Mesenchymal stem cell (in vitro differentiated cells and primary cell): ENCODE measurements around the gene PHF1.

Experiments used
- DNase-seq: peaks from one replicate; pipeline ENCODE4 v3.0.0-alpha.2; 2013
- H2AFZ ChIP-seq: one replicate; pipeline ENCODE4 v1.6.1; 2013; ENCODE audit warnings: low read depth, mild to moderate bottlenecking, control low read depth, inconsistent platforms, low read length, moderate library complexity
- H2AK5ac ChIP-seq: 2 replicates; pipeline ENCODE4 v1.6.1; 2013; ENCODE audit warnings: low read length, moderate library complexity, mild to moderate bottlenecking, inconsistent platforms; ENCODE audit not compliant: severe bottlenecking
- H2BK120ac ChIP-seq: one replicate; pipeline ENCODE4 v1.6.1; 2013; ENCODE audit warnings: low read depth, mild to moderate bottlenecking, inconsistent platforms, low read length, moderate library complexity
- H2BK12ac ChIP-seq, 2 experiments: one replicate each; pipeline ENCODE4 v1.6.1; 2013; ENCODE audit warnings: inconsistent platforms in 2 of 2, low read length in 2 of 2, mild to moderate bottlenecking in 2 of 2, moderate library complexity in 2 of 2, control low read depth in 1 of 2
- H2BK15ac ChIP-seq: one replicate; pipeline ENCODE4 v1.6.1; 2013; ENCODE audit warnings: mild to moderate bottlenecking, low read depth, inconsistent platforms; ENCODE audit not compliant: poor library complexity, severe bottlenecking
- H2BK5ac ChIP-seq: 2 replicates; pipeline ENCODE4 v1.6.1; 2013; ENCODE audit warnings: low read depth, mild to moderate bottlenecking, low read length, control low read depth, inconsistent platforms; ENCODE audit not compliant: poor library complexity, severe bottlenecking
- H3K14ac ChIP-seq, 2 experiments: one replicate each; pipeline ENCODE4 v1.6.1; 2013; ENCODE audit warnings: inconsistent platforms in 2 of 2, low read length in 2 of 2, control low read depth in 1 of 2, mild to moderate bottlenecking in 1 of 2, moderate library complexity in 1 of 2
- H3K18ac ChIP-seq, 2 experiments: one replicate each; pipeline ENCODE4 v1.6.1; 2013; ENCODE audit warnings: inconsistent platforms in 2 of 2, low read length in 2 of 2, control low read depth in 1 of 2, low read depth in 1 of 2, mild to moderate bottlenecking in 1 of 2
- H3K23ac ChIP-seq, 2 experiments: one replicate each; pipeline ENCODE4 v1.6.1; 2013; ENCODE audit warnings: inconsistent platforms in 2 of 2, low read length in 2 of 2, mild to moderate bottlenecking in 2 of 2, moderate library complexity in 2 of 2, control low read depth in 1 of 2
- H3K27ac ChIP-seq: 2 replicates; pipeline ENCODE4 v1.5.1; 2013; ENCODE audit warnings: mild to moderate bottlenecking, moderate library complexity, low read length, control low read depth, inconsistent platforms; ENCODE audit not compliant: poor library complexity, severe bottlenecking
- H3K27me3 ChIP-seq, 2 experiments: 2 replicates each; pipeline versions ENCODE4 v1.6.1 to v1.7.0; 2013; ENCODE audit warnings: low read length in 2 of 2, mild to moderate bottlenecking in 2 of 2, moderate library complexity in 2 of 2, control low read depth in 1 of 2, inconsistent platforms in 1 of 2; ENCODE audit not compliant: control insufficient read depth in 1 of 2, insufficient read depth in 1 of 2
- H3K36me3 ChIP-seq, 2 experiments: 2 replicates each; pipeline versions ENCODE4 v1.6.1 to v1.7.0; 2013; ENCODE audit warnings: low read length in 2 of 2, control low read depth in 1 of 2, inconsistent platforms in 1 of 2, low read depth in 1 of 2, mild to moderate bottlenecking in 1 of 2; ENCODE audit not compliant: insufficient read depth in 2 of 2, control insufficient read depth in 1 of 2
- H3K4ac ChIP-seq, 2 experiments: one replicate each; pipeline ENCODE4 v1.6.1; 2013; ENCODE audit warnings: inconsistent platforms in 2 of 2, low read length in 2 of 2, mild to moderate bottlenecking in 2 of 2, moderate library complexity in 2 of 2, control low read depth in 1 of 2, low read depth in 1 of 2
- H3K4me1 ChIP-seq: 2 replicates; pipeline ENCODE4 v1.6.1; 2013; ENCODE audit warnings: low read depth, low read length, control low read depth; ENCODE audit not compliant: control insufficient read depth, insufficient read depth
- H3K4me2 ChIP-seq: 2 replicates; pipeline ENCODE4 v1.6.1; 2013; ENCODE audit warnings: low read length, mild to moderate bottlenecking, inconsistent platforms; ENCODE audit not compliant: poor library complexity, severe bottlenecking
- H3K4me3 ChIP-seq, 2 experiments: 2 replicates each; pipeline versions ENCODE4 v1.5.1 to v1.7.0; 2013; ENCODE audit warnings: low read length in 2 of 2, mild to moderate bottlenecking in 2 of 2, control low read depth in 1 of 2, low read depth in 1 of 2; ENCODE audit not compliant: insufficient read depth in 1 of 2
- H3K79me1 ChIP-seq: replicated peaks from 2 replicates; pipeline ENCODE4 v1.6.1; 2013; ENCODE audit warnings: mild to moderate bottlenecking, control low read depth, low read length, inconsistent platforms; ENCODE audit not compliant: poor library complexity, severe bottlenecking
- H3K9ac ChIP-seq: 2 replicates; pipeline ENCODE4 v1.7.0; 2013; ENCODE audit warnings: mild to moderate bottlenecking, low read length, moderate library complexity
- H3K9me3 ChIP-seq: 2 replicates; pipeline ENCODE4 v1.7.0; 2013; ENCODE audit warnings: mild to moderate bottlenecking, low read length; ENCODE audit not compliant: control insufficient read depth
- H4K8ac ChIP-seq: one replicate; pipeline ENCODE4 v1.6.1; 2013; ENCODE audit warnings: inconsistent platforms, mild to moderate bottlenecking, low read length, moderate library complexity
- H4K91ac ChIP-seq: one replicate; pipeline ENCODE4 v1.6.1; 2013; ENCODE audit warnings: mild to moderate bottlenecking, low read length, inconsistent platforms
- WGBS: methylation state at CpG from one replicate; pipeline ENCODE4 v1.1.7; 2013; ENCODE audit warnings: mixed read lengths; 5-methylcytosine and 5-hydroxymethylcytosine counted together

The PHF1 gene

DNA sequence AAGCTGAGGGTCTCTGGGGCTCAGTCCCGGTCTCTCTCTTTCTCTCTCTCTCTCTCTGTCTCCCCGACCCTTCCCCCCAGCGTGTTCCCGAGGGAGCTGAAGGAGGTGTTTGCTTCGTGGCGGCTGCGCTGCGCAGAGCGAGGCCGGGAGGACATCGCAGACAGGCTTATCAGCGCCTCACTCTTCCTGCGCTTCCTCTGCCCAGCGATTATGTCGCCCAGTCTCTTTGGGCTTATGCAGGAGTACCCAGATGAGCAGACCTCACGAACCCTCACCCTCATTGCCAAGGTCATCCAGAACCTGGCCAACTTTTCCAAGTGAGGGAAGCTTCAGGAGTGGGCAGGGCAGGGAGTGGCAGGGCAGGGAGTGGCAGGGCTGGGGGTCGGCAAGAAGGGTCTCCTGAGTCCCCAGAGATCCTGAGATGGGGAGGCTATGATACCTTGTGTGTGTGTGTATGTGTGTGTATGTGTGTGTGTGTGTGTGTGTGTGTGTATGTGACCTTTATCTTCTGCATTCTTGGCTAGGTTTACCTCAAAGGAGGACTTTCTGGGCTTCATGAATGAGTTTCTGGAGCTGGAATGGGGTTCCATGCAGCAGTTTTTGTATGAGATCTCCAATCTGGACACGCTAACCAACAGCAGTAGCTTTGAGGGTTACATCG, 30.0 kb downstream of the PHF1 start:
- no peak overlapping the region for H2BK5ac ChIP-seq
- H3K36me3 ChIP-seq, result peaks cover 79 to 89% of the 10 kb centered on the region in 2 experiments
- no peak overlapping the region for H3K27ac ChIP-seq
- no peaks in the 10 kb centered on the region for H3K27me3 ChIP-seq
- H3K4me3 ChIP-seq, result no peak overlapping the region
- H2BK15ac ChIP-seq, result no peak overlapping the region
- no peak overlapping the region for H2BK12ac ChIP-seq
- H2BK120ac ChIP-seq, result no peak overlapping the region
- H3K4me2 ChIP-seq, result no peak overlapping the region
- H3K18ac ChIP-seq, result no peak overlapping the region
- no peak overlapping the region for H2AK5ac ChIP-seq
- peaks cover 19% of the 10 kb centered on the region for H3K79me1 ChIP-seq
- H3K4ac ChIP-seq, result no peak overlapping the region
- 94% methylated on average over 18 of the region's 19 CpGs for WGBS
- H3K4me1 ChIP-seq, result no peaks in the 10 kb centered on the region
- H4K91ac ChIP-seq, result peak overlapping the region; percentile 28
- H3K14ac ChIP-seq, result no peak overlapping the region
- H3K9ac ChIP-seq, result no peak overlapping the region
- no peaks in the 10 kb centered on the region for H3K9me3 ChIP-seq
- no peak overlapping the region for H4K8ac ChIP-seq
- no peak overlapping the region for H3K23ac ChIP-seq
- DNase-seq, result no peak
- no peak overlapping the region for H2AFZ ChIP-seq

DNA sequence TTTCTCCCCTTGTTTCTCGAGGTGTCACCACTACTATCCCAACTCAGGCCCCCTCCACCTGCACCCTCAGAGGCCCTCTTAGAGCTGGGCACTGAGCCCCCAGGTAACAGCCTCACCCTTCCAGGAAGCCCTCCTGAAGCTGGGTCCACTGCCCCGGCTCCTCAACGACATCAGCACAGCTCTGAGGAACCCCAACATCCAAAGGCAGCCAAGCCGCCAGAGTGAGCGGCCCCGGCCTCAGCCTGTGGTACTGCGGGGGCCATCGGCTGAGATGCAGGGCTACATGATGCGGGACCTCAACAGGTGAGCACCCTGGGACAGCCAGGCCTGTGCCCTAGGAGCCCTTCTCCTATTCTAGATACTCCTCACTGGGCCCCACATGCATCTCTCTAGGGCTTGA, 30.6 kb downstream of the PHF1 start:
- Histone ChIP-seq H3K14ac (no peak overlapping the region), H3K23ac (no peak overlapping the region), H3K79me1 (peaks cover 21% of the 10 kb centered on the region), H4K8ac (no peak overlapping the region), H3K36me3 (peaks cover 81 to 90% of the 10 kb centered on the region in 2 experiments), H3K4me1 (no peaks in the 10 kb centered on the region), H3K27ac (no peak overlapping the region), H3K9me3 (no peaks in the 10 kb centered on the region), H2BK15ac (no peak overlapping the region), H2BK12ac (no peak overlapping the region), H3K4me2 (no peak overlapping the region), H3K4me3 (no peak overlapping the region), H2AFZ (no peak overlapping the region), H2AK5ac (no peak overlapping the region), H4K91ac (no peak overlapping the region), H2BK120ac (no peak overlapping the region), H3K27me3 (no peaks in the 10 kb centered on the region), H3K4ac (no peak overlapping the region), H3K9ac (no peak overlapping the region), H2BK5ac (no peak overlapping the region), H3K18ac (no peak overlapping the region)
- no peak for DNase-seq
- over 99% methylated on average over 9 of the region's 9 CpGs for WGBS

DNA sequence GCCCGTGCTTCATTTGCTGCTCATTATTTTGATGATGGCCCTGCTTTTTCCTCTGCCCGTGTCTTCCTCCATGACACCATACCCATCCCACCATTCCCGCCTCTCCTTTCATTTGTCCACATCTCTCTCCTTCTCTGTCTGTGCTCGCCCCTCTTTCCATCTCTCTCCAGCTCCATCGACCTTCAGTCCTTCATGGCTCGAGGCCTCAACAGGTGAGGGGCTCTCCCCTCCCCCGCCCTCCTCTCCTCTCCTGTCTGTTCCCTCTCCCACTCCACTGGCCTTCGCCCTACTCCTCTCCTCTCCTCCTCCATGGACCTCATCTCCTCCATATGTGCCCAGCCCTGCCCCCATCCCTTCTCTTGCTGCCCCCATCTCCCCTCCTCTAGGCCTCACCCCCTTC, 31.5 kb downstream of the PHF1 start:
- no peak overlapping the region for H3K18ac ChIP-seq
- no peak overlapping the region for H3K4me3 ChIP-seq
- H3K27me3 ChIP-seq, result no peaks in the 10 kb centered on the region
- H3K4ac ChIP-seq, result no peak overlapping the region
- H4K91ac ChIP-seq, result peak overlapping the region; percentile 12
- no peak overlapping the region for H4K8ac ChIP-seq
- H2AK5ac ChIP-seq, result no peak overlapping the region
- H3K79me1 ChIP-seq, result peaks cover 17% of the 10 kb centered on the region
- no peaks in the 10 kb centered on the region for H3K4me1 ChIP-seq
- no peak overlapping the region for H3K9ac ChIP-seq
- H3K27ac ChIP-seq, result no peak overlapping the region
- no peak overlapping the region for H2BK15ac ChIP-seq
- H2BK120ac ChIP-seq, result no peak overlapping the region
- no peak overlapping the region for H3K14ac ChIP-seq
- H3K23ac ChIP-seq, result no peak overlapping the region
- no peak overlapping the region for H2BK12ac ChIP-seq
- DNase-seq, result no peak
- no peak overlapping the region for H2BK5ac ChIP-seq
- 95% methylated on average over 8 of the region's 8 CpGs for WGBS
- no peaks in the 10 kb centered on the region for H3K9me3 ChIP-seq
- H3K36me3 ChIP-seq, result peaks cover 80 to 90% of the 10 kb centered on the region in 2 experiments
- no peak overlapping the region for H3K4me2 ChIP-seq
- no peak overlapping the region for H2AFZ ChIP-seq

DNA sequence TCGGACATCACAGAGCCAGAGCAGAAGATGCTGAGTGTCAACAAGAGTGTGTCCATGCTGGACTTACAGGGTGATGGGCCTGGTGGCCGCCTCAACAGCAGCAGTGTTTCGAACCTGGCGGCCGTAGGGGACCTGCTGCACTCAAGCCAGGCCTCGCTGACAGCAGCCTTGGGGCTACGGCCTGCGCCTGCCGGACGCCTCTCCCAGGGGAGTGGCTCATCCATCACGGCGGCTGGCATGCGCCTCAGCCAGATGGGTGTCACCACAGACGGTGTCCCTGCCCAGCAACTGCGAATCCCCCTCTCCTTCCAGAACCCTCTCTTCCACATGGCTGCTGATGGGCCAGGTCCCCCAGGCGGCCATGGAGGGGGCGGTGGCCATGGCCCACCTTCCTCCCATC, 32.2 kb downstream of the PHF1 start:
- Histone ChIP-seq H3K9me3 (no peaks in the 10 kb centered on the region), H4K8ac (no peak overlapping the region), H3K27ac (no peak overlapping the region), H2AK5ac (no peak overlapping the region), H3K36me3 (peaks cover 80 to 91% of the 10 kb centered on the region in 2 experiments), H3K4me3 (no peak overlapping the region), H4K91ac (no peak overlapping the region), H2BK15ac (no peak overlapping the region), H3K18ac (no peak overlapping the region), H3K14ac (no peak overlapping the region), H3K79me1 (peaks cover 22% of the 10 kb centered on the region), H3K4me1 (no peaks in the 10 kb centered on the region), H3K4me2 (no peak overlapping the region), H2BK12ac (no peak overlapping the region), H3K4ac (no peak overlapping the region), H2BK120ac (no peak overlapping the region), H3K27me3 (no peaks in the 10 kb centered on the region), H3K23ac (no peak overlapping the region), H2AFZ (no peak overlapping the region), H2BK5ac (no peak overlapping the region), H3K9ac (no peak overlapping the region)
- WGBS, result 97% methylated on average over 17 of the region's 17 CpGs
- no peak for DNase-seq
